ENCODE results near the gene TSEN2. TPM values are rescaled to one million over a fixed set of nuclear protein-coding genes. Genes with fewer than 3 reads are reported as not detected.
A peak's percentile ranks its signal among the peaks of the same experiment; 100 is the strongest.

TSEN2 gene
- total and polyA plus RNA-seq, 2 of the 13 experiments (the other 11 are each of a cell fraction or from before 2014, with no cell fraction given) = 11.0 to 17.3 TPM

- TF ChIP-seq ARID4A (CRISPR knock-in tag; IDR thresholded peaks at IDR 0.05; ENCODE audit: borderline replicate concordance) (peak; percentile 98), GTF3A (CRISPR knock-in tag; conservative IDR thresholded peaks at IDR 0.05) (0 out of 2 replicates have a peak, but pooled peaks have one; percentile 41), ZBTB10 (CRISPR knock-in tag; IDR thresholded peaks at IDR 0.05; ENCODE audit: borderline replicate concordance) (no peak), GZF1 (CRISPR knock-in tag; IDR thresholded peaks at IDR 0.05) (peak; percentile 62; the same call in 1 of the 2 replicates), ZNF878 (CRISPR knock-in tag; IDR thresholded peaks at IDR 0.05) (no peak), ZNF746 (CRISPR knock-in tag; IDR thresholded peaks at IDR 0.05) (0 out of 2 replicates have a peak, but pooled peaks have one; percentile 6), ERF (CRISPR knock-in tag; IDR thresholded peaks at IDR 0.05) (peak; percentile 76), GABPA (IDR thresholded peaks at IDR 0.05; ENCODE audit: low read depth, low read length) (no peak), GABPA (CRISPR knock-in tag; IDR thresholded peaks at IDR 0.05; ENCODE audit: low read depth) (no peak), CHD2 (IDR thresholded peaks at IDR 0.05; ENCODE audit: low read depth, low read length) (no peak), MBNL3 (CRISPR knock-in tag; conservative IDR thresholded peaks at IDR 0.05) (no peak), SMYD3 (CRISPR knock-in tag; IDR thresholded peaks at IDR 0.05) (0 out of 2 replicates have a peak, but pooled peaks have one; percentile 26), ATF7 (IDR thresholded peaks at IDR 0.05) (no peak), ATF7 (CRISPR knock-in tag; IDR thresholded peaks at IDR 0.05) (no peak; the same call in 1 of the 2 replicates), EZH2 (conservative IDR thresholded peaks at IDR 0.05; ENCODE audit: low read depth, low read length) (no peak), TERF1 (CRISPR knock-in tag; IDR thresholded peaks at IDR 0.05) (no peak), ZNF577 (CRISPR knock-in tag; IDR thresholded peaks at IDR 0.05; ENCODE audit: borderline replicate concordance, low read depth) (no peak), SIX4 (CRISPR knock-in tag; IDR thresholded peaks at IDR 0.05) (no peak; the same call in 1 of the 2 replicates), NCOA2 (CRISPR knock-in tag; IDR thresholded peaks at IDR 0.05) (no peak)
Measured at GRCh38 chr3:12484198-12484982, at the start of gene TSEN2 (continued).
